ENCODE measurements around the gene PRDM16.

PRDM16 gene

GRCh38 chr1:3332043-3332442, 263.0 kb downstream of the PRDM16 start:
- TF ChIP-seq CTCF (conservative IDR thresholded peaks at IDR 0.05; ENCODE audit: low read depth) = no peak
- ChIA-PET CTCF (no interaction called here), POLR2A (ENCODE audit: low non-redundant PET) (no interaction called here)
- DNase-seq (ENCODE audit: low spot score) = no peak
- no peak overlapping the region for H3K27ac ChIP-seq

GRCh38 chr1:3332662-3333061, 263.7 kb downstream of the PRDM16 start:
- no peak overlapping the region for H3K27ac ChIP-seq
- POLR2A ChIA-PET (ENCODE audit: low non-redundant PET) = no interaction called here
- CTCF ChIA-PET = no interaction called here
- no peak for DNase-seq (ENCODE audit: low spot score)
- TF ChIP-seq CTCF (conservative IDR thresholded peaks at IDR 0.05; ENCODE audit: low read depth) = no peak

GRCh38 chr1:3333903-3334302, 264.9 kb downstream of the PRDM16 start:
- TF ChIP-seq CTCF (conservative IDR thresholded peaks at IDR 0.05; ENCODE audit: low read depth) = no peak

GRCh38 chr1:3334366-3334765, 265.4 kb downstream of the PRDM16 start:
- ChIA-PET POLR2A (ENCODE audit: low non-redundant PET) (no interaction called here), CTCF (interaction anchor here (0.7 kb wide), 1 partner anchor 165 kb away, joined by 3 read pairs; no protein-coding TSS in a partner anchor)
- TF ChIP-seq CTCF (conservative IDR thresholded peaks at IDR 0.05; ENCODE audit: low read depth) = no peak
- no peak overlapping the region for H3K27ac ChIP-seq
- no peak for DNase-seq (ENCODE audit: low spot score)

More at GRCh38 chr1:3333903-3334302, 264.9 kb downstream of the PRDM16 start:
- H3K27ac ChIP-seq = no peak overlapping the region
- CTCF ChIA-PET = interaction anchor here (0.7 kb wide), 1 partner anchor 166 kb away, joined by 3 read pairs; no protein-coding TSS in a partner anchor
- no peak for DNase-seq (ENCODE audit: low spot score)
- POLR2A ChIA-PET (ENCODE audit: low non-redundant PET) = no interaction called here

- no peak for TF ChIP-seq CTCF (conservative IDR thresholded peaks at IDR 0.05; ENCODE audit: low read depth)
- no peak for DNase-seq (ENCODE audit: low spot score)
- H3K27ac ChIP-seq = no peak overlapping the region
- ChIA-PET CTCF (no interaction called here), POLR2A (ENCODE audit: low non-redundant PET) (no interaction called here)
Observed at GRCh38 chr1:3335754-3336640, 267.0 kb downstream of the PRDM16 start.

GRCh38 chr1:3336641-3337630, 267.9 kb downstream of the PRDM16 start:
- no peak for TF ChIP-seq CTCF (conservative IDR thresholded peaks at IDR 0.05; ENCODE audit: low read depth)
- CTCF ChIA-PET = no interaction called here
- DNase-seq (ENCODE audit: low spot score) = peak; percentile 24
- POLR2A ChIA-PET (ENCODE audit: low non-redundant PET) = no interaction called here
- H3K27ac ChIP-seq = no peak overlapping the region
